Activated CD4-positive, alpha-beta T cell treated with anti-CD3 and anti-CD28 coated beads for 1 hour (primary cell): Measurements from ENCODE around the gene ARMC2.
"Not testable (repeated sequence)": the region's sequence is repeated elsewhere in the genome, so short reads cannot be mapped to it uniquely, and the experiment has no call there.

Source experiments
- DNase-seq: peaks from one replicate; pipeline ENCODE4 v3.0.0-alpha.2; 2020

ARMC2 gene

GRCh38 chr6:108921547-108922361, 73.5 kb downstream of the ARMC2 start:
- no peak for DNase-seq

- DNase-seq = no peak
Measured at GRCh38 chr6:108922499-108922898, 74.3 kb downstream of the ARMC2 start.

GRCh38 chr6:108927927-108928326, 79.7 kb downstream of the ARMC2 start:
- no peak for DNase-seq

- DNase-seq = no peak
Measured at GRCh38 chr6:108928650-108929049, 80.4 kb downstream of the ARMC2 start.

- not testable (repeated sequence) for DNase-seq
Measured at GRCh38 chr6:108931090-108931489, 82.9 kb downstream of the ARMC2 start.

- no peak for DNase-seq
Measured at GRCh38 chr6:108937170-108937569, 88.9 kb downstream of the ARMC2 start.

GRCh38 chr6:108940741-108941140, 92.5 kb downstream of the ARMC2 start:
- no peak for DNase-seq

- DNase-seq = no peak
Measured at GRCh38 chr6:108941281-108941680, 93.1 kb downstream of the ARMC2 start.

- DNase-seq = no peak
Measured at GRCh38 chr6:108941859-108942258, 93.6 kb downstream of the ARMC2 start.

- peak; percentile 44 for DNase-seq
Measured at GRCh38 chr6:108942556-108943492, 94.6 kb downstream of the ARMC2 start.

- DNase-seq = no peak
Measured at GRCh38 chr6:108944071-108944470, 95.8 kb downstream of the ARMC2 start.

- DNase-seq = no peak
Measured at GRCh38 chr6:108944707-108945680, 96.8 kb downstream of the ARMC2 start.

GRCh38 chr6:108945681-108946159, 97.5 kb downstream of the ARMC2 start:
- DNase-seq = no peak

GRCh38 chr6:108946695-108947094, 98.5 kb downstream of the ARMC2 start:
- DNase-seq = no peak

GRCh38 chr6:108947114-108947854, 99.1 kb downstream of the ARMC2 start:
- DNase-seq = no peak

GRCh38 chr6:108948181-108948661, 100.0 kb downstream of the ARMC2 start:
- DNase-seq = no peak

- no peak for DNase-seq
Measured at GRCh38 chr6:108951351-108951953, 103.2 kb downstream of the ARMC2 start.

- no peak for DNase-seq
Measured at GRCh38 chr6:108952776-108953486, 104.7 kb downstream of the ARMC2 start.

- no peak for DNase-seq
Measured at GRCh38 chr6:108953681-108954080, 105.5 kb downstream of the ARMC2 start.

- no peak for DNase-seq
Measured at GRCh38 chr6:108955329-108955949, 107.2 kb downstream of the ARMC2 start.
